A549 (cell line): Measurements from ENCODE around the gene MSL1.

Experiments used
- CHD2 ChIP-seq: fragments of 150-350 bp; IDR thresholded peaks from 2 replicates; pipeline ENCODE4 v1.6.1; 2014; ENCODE audit warnings: low read length; ENCODE audit not compliant: partially characterized antibody
- CTCF ChIP-seq: fragments of >200 bp; sonication (Bioruptor Twin); formaldehyde crosslinking; IDR thresholded peaks from 3 replicates; pipeline ENCODE4 v1.5.1; 2016
- EP300 ChIP-seq, 2 experiments: fragments of >200 bp; sonication (Bioruptor Twin); formaldehyde crosslinking; IDR thresholded peaks; 2 replicates in 1 of 2; 3 replicates in 1 of 2; pipeline ENCODE4 v1.6.1; 2016 to 2017
- HOXA7 ChIP-seq: fragments of 250-450 bp; sonication (Bioruptor Pico); IDR thresholded peaks from 2 replicates; pipeline ENCODE4 v1.5.0; 2020; ENCODE audit warnings: mild to moderate bottlenecking, moderate library complexity
- MAX ChIP-seq: IDR thresholded peaks from 2 replicates; pipeline ENCODE4 v1.6.1; 2012
- MYC ChIP-seq: IDR thresholded peaks from 2 replicates; pipeline ENCODE4 v1.6.1; 2012; ENCODE audit warnings: mild to moderate bottlenecking, inconsistent platforms, low read length, improper control_type of control experiment, borderline replicate concordance
- POLR2A ChIP-seq: IDR thresholded peaks from 2 replicates; pipeline ENCODE4 v1.6.1; 2012; ENCODE audit warnings: mild to moderate bottlenecking, low read length
- RFX5 ChIP-seq: fragments of 450-650 bp; IDR thresholded peaks from 2 replicates; pipeline ENCODE4 v1.7.1; 2014; ENCODE audit warnings: antibody characterized with exemption, mild to moderate bottlenecking, moderate library complexity
- ZNF302 ChIP-seq: fragments of 250-450 bp; sonication (Bioruptor Pico); IDR thresholded peaks from 2 replicates; pipeline ENCODE4 v1.9.0; 2021; ENCODE audit warnings: inconsistent platforms, mild to moderate bottlenecking, moderate library complexity

- TF ChIP-seq CTCF (no peak), MAX (no peak; the same call in 1 of the 2 replicates), ZNF302 (CRISPR knock-in tag) (no peak), EP300 (IDR thresholded peaks at IDR 0.05) (no peak), MYC (no peak), POLR2A (no peak), RFX5 (no peak), CHD2 (no peak), HOXA7 (no peak)
Observed at GRCh38 chr17:40177275-40177874, 55.6 kb downstream of the MSL1 start, which contains the start of gene RAPGEFL1.
